Measurements from ENCODE around the gene FAIM2.
"Not testable (repeated sequence)": the region's sequence is repeated elsewhere in the genome, so short reads cannot be mapped to it uniquely, and the experiment has no call there.

The FAIM2 gene

GRCh38 chr12:49866859-49867569 is 36.7 kb downstream of the FAIM2 start:
- DNase-seq (ENCODE audit: insufficient read length, low spot score) = peak; percentile 83
- TF ChIP-seq CTCF (IDR thresholded peaks at IDR 0.05; ENCODE audit: insufficient read depth, missing control alignments) = peak; percentile 91
- FAIRE-seq = no peak

GRCh38 chr12:49865782-49866135 is 37.9 kb downstream of the FAIM2 start:
- FAIRE-seq (no peak), DNase-seq (ENCODE audit: insufficient read length, low spot score) (no peak)
- TF ChIP-seq CTCF (IDR thresholded peaks at IDR 0.05; ENCODE audit: insufficient read depth, missing control alignments) = no peak

- no peak for FAIRE-seq
- TF ChIP-seq CTCF (IDR thresholded peaks at IDR 0.05; ENCODE audit: insufficient read depth, missing control alignments) = no peak
- DNase-seq (ENCODE audit: insufficient read length, low spot score) = no peak
These were observed 38.5 kb downstream of the FAIM2 start for GRCh38 chr12:49865109-49865781.

GRCh38 chr12:49864798-49865090 is 39.0 kb downstream of the FAIM2 start:
- no peak for DNase-seq (ENCODE audit: insufficient read length, low spot score)
- FAIRE-seq = no peak
- TF ChIP-seq CTCF (IDR thresholded peaks at IDR 0.05; ENCODE audit: insufficient read depth, missing control alignments) = no peak

- DNase-seq (ENCODE audit: insufficient read length, low spot score) (no peak), FAIRE-seq (no peak)
- TF ChIP-seq CTCF (IDR thresholded peaks at IDR 0.05; ENCODE audit: insufficient read depth, missing control alignments) = no peak
These were observed 39.5 kb downstream of the FAIM2 start for GRCh38 chr12:49863946-49864797.

GRCh38 chr12:49860921-49861320 is 42.8 kb downstream of the FAIM2 start:
- not testable (repeated sequence) for FAIRE-seq; DNase-seq (ENCODE audit: insufficient read length, low spot score)

- DNase-seq (ENCODE audit: insufficient read length, low spot score); FAIRE-seq: not testable (repeated sequence)
These were observed 47.8 kb downstream of the FAIM2 start for GRCh38 chr12:49855890-49856289.

- TF ChIP-seq CTCF (IDR thresholded peaks at IDR 0.05; ENCODE audit: insufficient read depth, missing control alignments) = no peak
- no peak for DNase-seq (ENCODE audit: insufficient read length, low spot score)
- no peak for FAIRE-seq
These were observed 48.7 kb downstream of the FAIM2 start for GRCh38 chr12:49854976-49855375.
